KMS-11 (cell line): ENCODE data around the gene OR52I1.

Experiments used
- H2AFZ ChIP-seq: fragments of 200-600 bp; sonication (generic); 2 replicates; pipeline ENCODE4 v1.6.1; 2016; ENCODE audit warnings: antibody characterized with exemption, mixed run types, low read depth
- H3K27ac ChIP-seq: fragments of 200-600 bp; sonication (generic); 2 replicates; pipeline ENCODE4 v1.6.1; 2016; ENCODE audit warnings: mild to moderate bottlenecking, mixed run types
- H3K27me3 ChIP-seq: fragments of 200-600 bp; sonication (generic); 2 replicates; pipeline ENCODE4 v1.6.1; 2017; ENCODE audit warnings: mild to moderate bottlenecking, low read depth, mixed run types, moderate library complexity; ENCODE audit not compliant: insufficient read depth
- H3K36me3 ChIP-seq: fragments of 200-600 bp; sonication (generic); 2 replicates; pipeline ENCODE4 v1.6.1; 2017; ENCODE audit warnings: mild to moderate bottlenecking, mixed run types; ENCODE audit not compliant: insufficient read depth
- H3K4me1 ChIP-seq: fragments of 200-600 bp; sonication (generic); 2 replicates; pipeline ENCODE4 v1.6.1; 2016; ENCODE audit warnings: mild to moderate bottlenecking, low read depth, mixed run types; ENCODE audit not compliant: poor library complexity, severe bottlenecking
- H3K4me2 ChIP-seq: fragments of 200-600 bp; sonication (generic); 2 replicates; pipeline ENCODE4 v1.7.0; 2016; ENCODE audit warnings: mild to moderate bottlenecking, mixed run types
- H3K4me3 ChIP-seq: fragments of 200-600 bp; sonication (generic); IDR thresholded peaks from 2 replicates; pipeline ENCODE4 v1.6.1; 2017; ENCODE audit warnings: low read depth, low read length, mixed read lengths; ENCODE audit not compliant: insufficient read depth
- H3K79me2 ChIP-seq: fragments of 200-600 bp; sonication (generic); 2 replicates; pipeline ENCODE4 v1.6.1; 2016; ENCODE audit warnings: low read depth, mixed run types; ENCODE audit not compliant: insufficient read depth
- H3K9ac ChIP-seq: fragments of 200-600 bp; sonication (generic); 2 replicates; pipeline ENCODE4 v1.6.1; 2016; ENCODE audit warnings: mild to moderate bottlenecking, mixed run types
- H4K20me1 ChIP-seq: fragments of 200-600 bp; sonication (generic); 2 replicates; pipeline ENCODE4 v1.6.1; 2016; ENCODE audit warnings: mild to moderate bottlenecking, mixed run types; ENCODE audit not compliant: insufficient read depth
- TF ChIP-seq, protein P1 (sequence below): fragments of 200-600 bp; sonication (generic); conservative IDR thresholded peaks from 2 replicates; pipeline ENCODE4 v1.6.1; 2017; ENCODE audit warnings: low read depth, mild to moderate bottlenecking, antibody characterized with exemption, low read length, moderate library complexity, mixed read lengths

OR52I1 gene

DNA sequence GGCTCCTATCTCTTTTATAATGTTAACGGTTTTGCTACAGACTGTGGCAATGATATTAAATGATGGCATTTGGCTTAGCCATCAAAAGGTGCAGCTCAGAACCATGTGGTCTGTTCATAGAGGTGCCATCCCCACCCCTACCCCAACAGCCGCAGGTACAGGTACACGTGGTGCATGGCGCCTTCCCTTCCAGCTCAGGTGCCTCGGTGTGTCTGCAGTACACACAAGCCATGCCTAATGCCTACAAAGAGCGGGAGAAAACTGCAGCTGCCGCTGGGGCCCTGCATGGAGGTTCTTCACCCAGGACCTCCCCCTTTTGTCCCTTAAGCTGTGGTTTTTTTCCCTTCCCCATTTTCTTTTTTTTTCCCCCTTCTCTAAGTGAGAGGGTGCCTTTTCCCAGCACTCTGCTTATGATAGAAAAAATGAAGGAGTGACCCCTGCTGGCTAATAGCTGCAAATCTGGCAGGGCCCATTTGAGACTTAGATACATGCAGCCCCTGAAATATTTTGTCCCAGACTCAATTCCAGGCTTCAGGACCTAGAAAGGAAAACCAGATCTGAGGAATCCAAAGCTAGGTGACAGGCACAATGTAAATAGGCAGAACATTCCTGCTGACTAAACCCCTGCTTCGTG lies 42.4 kb upstream of the OR52I1 start:
- H3K79me2 ChIP-seq, result no peaks in the 10 kb centered on the region
- no peak overlapping the region for H2AFZ ChIP-seq
- H3K4me2 ChIP-seq, result no peak overlapping the region
- H3K27me3 ChIP-seq, result no peaks in the 10 kb centered on the region
- H3K27ac ChIP-seq, result no peak overlapping the region
- H3K4me3 ChIP-seq, result no peak overlapping the region
- TF ChIP-seq, protein P1, sequence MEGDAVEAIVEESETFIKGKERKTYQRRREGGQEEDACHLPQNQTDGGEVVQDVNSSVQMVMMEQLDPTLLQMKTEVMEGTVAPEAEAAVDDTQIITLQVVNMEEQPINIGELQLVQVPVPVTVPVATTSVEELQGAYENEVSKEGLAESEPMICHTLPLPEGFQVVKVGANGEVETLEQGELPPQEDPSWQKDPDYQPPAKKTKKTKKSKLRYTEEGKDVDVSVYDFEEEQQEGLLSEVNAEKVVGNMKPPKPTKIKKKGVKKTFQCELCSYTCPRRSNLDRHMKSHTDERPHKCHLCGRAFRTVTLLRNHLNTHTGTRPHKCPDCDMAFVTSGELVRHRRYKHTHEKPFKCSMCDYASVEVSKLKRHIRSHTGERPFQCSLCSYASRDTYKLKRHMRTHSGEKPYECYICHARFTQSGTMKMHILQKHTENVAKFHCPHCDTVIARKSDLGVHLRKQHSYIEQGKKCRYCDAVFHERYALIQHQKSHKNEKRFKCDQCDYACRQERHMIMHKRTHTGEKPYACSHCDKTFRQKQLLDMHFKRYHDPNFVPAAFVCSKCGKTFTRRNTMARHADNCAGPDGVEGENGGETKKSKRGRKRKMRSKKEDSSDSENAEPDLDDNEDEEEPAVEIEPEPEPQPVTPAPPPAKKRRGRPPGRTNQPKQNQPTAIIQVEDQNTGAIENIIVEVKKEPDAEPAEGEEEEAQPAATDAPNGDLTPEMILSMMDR, result no peak; the same call in 1 of the 2 replicates
- H3K4me1 ChIP-seq, result no peaks in the 10 kb centered on the region
- no peaks in the 10 kb centered on the region for H4K20me1 ChIP-seq
- no peaks in the 10 kb centered on the region for H3K36me3 ChIP-seq
- no peak overlapping the region for H3K9ac ChIP-seq

DNA sequence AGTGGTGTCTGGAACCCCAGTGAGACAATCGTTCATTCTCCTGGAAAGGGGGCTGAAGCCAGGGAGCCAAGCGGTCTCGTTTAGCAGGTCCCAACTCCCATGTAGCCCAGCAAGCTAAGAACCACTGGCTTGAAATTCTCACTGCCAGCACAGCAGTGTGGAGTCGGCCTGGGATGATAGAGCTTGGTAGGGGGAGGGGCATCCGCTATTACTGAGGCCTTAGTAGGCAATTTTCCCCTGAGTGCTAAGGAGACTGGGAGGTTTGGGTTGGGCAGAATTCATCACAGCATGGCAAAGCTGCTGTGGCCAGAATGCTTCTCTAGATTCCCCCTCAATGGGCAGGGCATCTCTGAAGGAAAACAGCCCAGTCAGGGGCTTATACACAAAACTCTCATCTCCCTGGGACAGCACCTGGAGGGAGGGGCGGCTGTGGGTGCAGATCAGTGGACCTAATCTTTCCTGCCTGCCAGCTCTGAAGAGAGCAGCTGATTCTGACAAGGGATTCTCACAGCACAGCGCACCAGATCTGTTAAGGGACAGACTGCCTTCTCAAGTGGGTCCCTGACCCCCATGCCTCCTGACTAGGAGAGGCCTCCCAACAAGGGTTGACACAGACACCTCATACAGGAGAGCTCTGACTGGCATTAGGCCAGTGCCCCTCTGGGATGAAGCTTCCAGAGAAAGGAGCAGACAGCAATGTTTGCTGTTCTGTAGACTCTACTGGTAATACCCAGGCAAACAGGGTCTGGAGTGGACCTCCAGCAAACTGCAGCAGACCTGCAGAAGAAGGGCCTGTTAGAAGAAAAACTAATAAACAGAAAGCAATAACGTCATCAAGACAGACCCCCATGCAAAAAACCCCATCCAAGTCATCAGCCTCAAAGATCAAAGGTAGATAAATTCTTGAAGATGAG lies 34.1 kb upstream of the OR52I1 start:
- no peak overlapping the region for H3K4me3 ChIP-seq
- no peaks in the 10 kb centered on the region for H3K4me1 ChIP-seq
- no peaks in the 10 kb centered on the region for H4K20me1 ChIP-seq
- no peaks in the 10 kb centered on the region for H3K27me3 ChIP-seq
- no peaks in the 10 kb centered on the region for H3K79me2 ChIP-seq
- no peak overlapping the region for H3K4me2 ChIP-seq
- TF ChIP-seq, protein P1, result no peak
- no peak overlapping the region for H3K27ac ChIP-seq
- no peaks in the 10 kb centered on the region for H3K36me3 ChIP-seq
- no peak overlapping the region for H2AFZ ChIP-seq
- no peak overlapping the region for H3K9ac ChIP-seq

DNA sequence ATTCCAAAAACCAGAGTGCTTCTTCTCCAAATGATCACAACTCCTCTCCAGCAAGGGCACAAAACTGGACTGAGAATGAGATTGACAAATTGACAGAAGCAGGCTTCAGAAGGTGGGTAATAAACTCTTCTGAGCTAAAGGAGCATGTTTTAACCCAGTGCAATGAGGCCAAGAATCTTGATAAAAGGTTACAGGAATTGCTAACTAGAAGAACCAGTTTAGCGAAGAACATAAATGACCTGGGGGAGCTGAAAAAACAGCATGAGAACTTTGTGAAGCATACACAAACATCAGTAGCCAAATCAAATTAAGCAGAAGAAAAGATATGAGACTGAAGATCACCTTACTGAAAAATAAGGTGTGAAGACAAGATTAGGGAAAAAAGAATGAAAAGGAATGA lies 33.4 kb upstream of the OR52I1 start:
- Histone ChIP-seq H2AFZ (no peak overlapping the region), H3K4me1 (no peaks in the 10 kb centered on the region), H3K4me3 (no peak overlapping the region), H3K9ac (no peak overlapping the region), H3K36me3 (no peaks in the 10 kb centered on the region), H3K27ac (no peak overlapping the region), H3K27me3 (no peaks in the 10 kb centered on the region), H3K4me2 (no peak overlapping the region), H3K79me2 (no peaks in the 10 kb centered on the region), H4K20me1 (no peaks in the 10 kb centered on the region)
- TF ChIP-seq, protein P1, result no peak

DNA sequence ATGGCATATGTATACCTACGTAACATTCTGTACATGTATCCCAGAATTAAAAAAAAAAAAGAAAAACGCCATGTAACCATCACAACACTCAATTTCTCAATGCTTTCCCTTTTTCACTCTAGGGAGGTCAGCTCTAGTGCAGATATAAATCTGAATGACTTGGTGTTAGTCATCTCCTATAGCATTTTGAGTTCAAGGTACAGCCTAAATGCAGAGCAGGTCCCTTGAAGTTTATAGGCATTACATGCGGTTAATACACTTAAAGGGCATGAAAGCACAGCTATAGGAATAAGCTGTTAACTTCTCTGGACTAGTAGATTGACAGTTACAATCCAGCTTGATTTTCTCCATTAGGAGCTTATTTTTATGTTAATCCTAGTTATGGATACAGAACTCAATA lies 28.5 kb upstream of the OR52I1 start:
- H3K4me1 ChIP-seq, result no peaks in the 10 kb centered on the region
- H4K20me1 ChIP-seq, result no peaks in the 10 kb centered on the region
- no peak overlapping the region for H3K27ac ChIP-seq
- H3K9ac ChIP-seq, result no peak overlapping the region
- H3K36me3 ChIP-seq, result no peaks in the 10 kb centered on the region
- H3K4me3 ChIP-seq, result no peak overlapping the region
- no peaks in the 10 kb centered on the region for H3K79me2 ChIP-seq
- no peaks in the 10 kb centered on the region for H3K27me3 ChIP-seq
- H2AFZ ChIP-seq, result no peak overlapping the region
- TF ChIP-seq, protein P1, result no peak
- H3K4me2 ChIP-seq, result no peak overlapping the region
